HCT116 (cell line): Measurements from ENCODE around the gene GGT5.

ENCODE experiments used
- CEBPB ChIP-seq: IDR thresholded peaks from 2 replicates; pipeline ENCODE4 v1.6.1; 2012; ENCODE audit warnings: low read depth
- CTCF ChIP-seq, 3 experiments: fragments of 200-600 bp in 1 of 3; sonication (generic) in 1 of 3; IDR thresholded peaks in 2 of 3; conservative IDR thresholded peaks in 1 of 3; 2 replicates each; pipeline ENCODE4 v1.5.1; 2012 to 2017; ENCODE audit warnings: low read depth in 2 of 3, low read length in 2 of 3, antibody characterized with exemption in 1 of 3, borderline replicate concordance in 1 of 3, control low read depth in 1 of 3, mild to moderate bottlenecking in 1 of 3, mixed read lengths in 1 of 3, mixed run types in 1 of 3, moderate library complexity in 1 of 3; ENCODE audit not compliant: insufficient read depth in 1 of 3
- ELF1 ChIP-seq: IDR thresholded peaks from 2 replicates; pipeline ENCODE4 v1.6.1; 2012; ENCODE audit warnings: low read depth, borderline replicate concordance
- EZH2 ChIP-seq: fragments of 200-600 bp; sonication (generic); IDR thresholded peaks from 2 replicates; pipeline ENCODE4 v1.6.1; 2017; ENCODE audit warnings: antibody characterized with exemption, mixed run types
- POLR2A ChIP-seq: IDR thresholded peaks from 2 replicates; pipeline ENCODE4 v1.7.0; 2011; ENCODE audit warnings: borderline replicate concordance; ENCODE audit not compliant: insufficient read depth, insufficient read length; ENCODE audit errors: extremely low read depth
- POLR2AphosphoS5 ChIP-seq: IDR thresholded peaks from 2 replicates; pipeline ENCODE4 v1.6.1; 2011; ENCODE audit warnings: mild to moderate bottlenecking, low read depth, low read length, moderate library complexity
- RAD21 ChIP-seq: IDR thresholded peaks from 2 replicates; pipeline ENCODE4 v1.6.1; 2012; ENCODE audit warnings: low read depth, mild to moderate bottlenecking
- SIN3A ChIP-seq: IDR thresholded peaks from 2 replicates; pipeline ENCODE4 v1.6.1; 2012; ENCODE audit warnings: low read depth
- TCF7L2 ChIP-seq: IDR thresholded peaks from 2 replicates; pipeline ENCODE4 v1.7.0; 2011; ENCODE audit warnings: borderline replicate concordance, inconsistent platforms; ENCODE audit not compliant: insufficient read depth, insufficient read length; ENCODE audit errors: extremely low read depth
- ZNF274 ChIP-seq: fragments of 200-500 bp; sonication (Bioruptor generic); IDR thresholded peaks from 2 replicates; pipeline ENCODE4 v1.6.1; 2014; ENCODE audit warnings: mild to moderate bottlenecking, low read depth, low read length, inconsistent platforms
- TF ChIP-seq, protein P1 (sequence below): IDR thresholded peaks from 2 replicates; pipeline ENCODE4 v1.6.1; 2012
- TF ChIP-seq, protein P2 (sequence below): IDR thresholded peaks from 2 replicates; pipeline ENCODE4 v1.6.1; 2011; ENCODE audit warnings: mild to moderate bottlenecking, low read length, moderate library complexity; ENCODE audit not compliant: insufficient replicate concordance; ENCODE audit errors: extremely low read depth
- TF ChIP-seq, protein P3 (sequence below): IDR thresholded peaks from 2 replicates; pipeline ENCODE4 v1.6.1; 2012; ENCODE audit warnings: low read depth
- TF ChIP-seq, protein P4 (sequence below): IDR thresholded peaks from 2 replicates; pipeline ENCODE4 v1.6.1; 2012

DNA sequence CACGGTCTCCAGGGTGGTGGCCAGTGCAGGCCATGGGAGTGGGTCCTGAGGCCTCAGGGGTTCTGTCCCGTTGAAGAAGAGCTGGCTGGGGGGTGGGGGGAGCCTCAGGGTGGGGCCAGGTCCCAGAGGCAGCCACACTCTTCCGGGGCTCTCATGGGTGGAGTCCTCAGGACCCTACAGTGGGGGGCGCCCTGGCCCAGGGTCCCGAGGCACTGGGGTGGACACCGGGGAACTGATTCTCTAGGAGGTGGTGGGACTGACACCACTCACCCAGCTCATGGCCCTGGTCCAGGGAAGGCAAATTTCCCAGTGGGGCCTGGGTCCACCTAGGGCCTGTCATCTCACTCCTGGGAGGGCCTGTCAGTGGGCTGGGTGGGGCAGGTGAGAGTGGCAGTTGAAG, 12.8 kb downstream of the GGT5 start:
- TF ChIP-seq, protein P1, sequence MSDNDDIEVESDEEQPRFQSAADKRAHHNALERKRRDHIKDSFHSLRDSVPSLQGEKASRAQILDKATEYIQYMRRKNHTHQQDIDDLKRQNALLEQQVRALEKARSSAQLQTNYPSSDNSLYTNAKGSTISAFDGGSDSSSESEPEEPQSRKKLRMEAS = no peak
- no peak for TF ChIP-seq CTCF (IDR thresholded peaks at IDR 0.05 in 2 of 3, conservative IDR thresholded peaks at IDR 0.05 in 1 of 3; ENCODE audit: borderline replicate concordance in 1 of 3, insufficient read depth in 1 of 3, low read depth in 2 of 3, low read length in 2 of 3)
- TF ChIP-seq POLR2A = no peak
- no peak for TF ChIP-seq POLR2AphosphoS5
- TF ChIP-seq RAD21 = no peak
- no peak for TF ChIP-seq ZNF274
- no peak for TF ChIP-seq TCF7L2
- TF ChIP-seq, protein P2, sequence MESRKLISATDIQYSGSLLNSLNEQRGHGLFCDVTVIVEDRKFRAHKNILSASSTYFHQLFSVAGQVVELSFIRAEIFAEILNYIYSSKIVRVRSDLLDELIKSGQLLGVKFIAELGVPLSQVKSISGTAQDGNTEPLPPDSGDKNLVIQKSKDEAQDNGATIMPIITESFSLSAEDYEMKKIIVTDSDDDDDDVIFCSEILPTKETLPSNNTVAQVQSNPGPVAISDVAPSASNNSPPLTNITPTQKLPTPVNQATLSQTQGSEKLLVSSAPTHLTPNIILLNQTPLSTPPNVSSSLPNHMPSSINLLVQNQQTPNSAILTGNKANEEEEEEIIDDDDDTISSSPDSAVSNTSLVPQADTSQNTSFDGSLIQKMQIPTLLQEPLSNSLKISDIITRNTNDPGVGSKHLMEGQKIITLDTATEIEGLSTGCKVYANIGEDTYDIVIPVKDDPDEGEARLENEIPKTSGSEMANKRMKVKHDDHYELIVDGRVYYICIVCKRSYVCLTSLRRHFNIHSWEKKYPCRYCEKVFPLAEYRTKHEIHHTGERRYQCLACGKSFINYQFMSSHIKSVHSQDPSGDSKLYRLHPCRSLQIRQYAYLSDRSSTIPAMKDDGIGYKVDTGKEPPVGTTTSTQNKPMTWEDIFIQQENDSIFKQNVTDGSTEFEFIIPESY = no peak
- TF ChIP-seq, protein P3, sequence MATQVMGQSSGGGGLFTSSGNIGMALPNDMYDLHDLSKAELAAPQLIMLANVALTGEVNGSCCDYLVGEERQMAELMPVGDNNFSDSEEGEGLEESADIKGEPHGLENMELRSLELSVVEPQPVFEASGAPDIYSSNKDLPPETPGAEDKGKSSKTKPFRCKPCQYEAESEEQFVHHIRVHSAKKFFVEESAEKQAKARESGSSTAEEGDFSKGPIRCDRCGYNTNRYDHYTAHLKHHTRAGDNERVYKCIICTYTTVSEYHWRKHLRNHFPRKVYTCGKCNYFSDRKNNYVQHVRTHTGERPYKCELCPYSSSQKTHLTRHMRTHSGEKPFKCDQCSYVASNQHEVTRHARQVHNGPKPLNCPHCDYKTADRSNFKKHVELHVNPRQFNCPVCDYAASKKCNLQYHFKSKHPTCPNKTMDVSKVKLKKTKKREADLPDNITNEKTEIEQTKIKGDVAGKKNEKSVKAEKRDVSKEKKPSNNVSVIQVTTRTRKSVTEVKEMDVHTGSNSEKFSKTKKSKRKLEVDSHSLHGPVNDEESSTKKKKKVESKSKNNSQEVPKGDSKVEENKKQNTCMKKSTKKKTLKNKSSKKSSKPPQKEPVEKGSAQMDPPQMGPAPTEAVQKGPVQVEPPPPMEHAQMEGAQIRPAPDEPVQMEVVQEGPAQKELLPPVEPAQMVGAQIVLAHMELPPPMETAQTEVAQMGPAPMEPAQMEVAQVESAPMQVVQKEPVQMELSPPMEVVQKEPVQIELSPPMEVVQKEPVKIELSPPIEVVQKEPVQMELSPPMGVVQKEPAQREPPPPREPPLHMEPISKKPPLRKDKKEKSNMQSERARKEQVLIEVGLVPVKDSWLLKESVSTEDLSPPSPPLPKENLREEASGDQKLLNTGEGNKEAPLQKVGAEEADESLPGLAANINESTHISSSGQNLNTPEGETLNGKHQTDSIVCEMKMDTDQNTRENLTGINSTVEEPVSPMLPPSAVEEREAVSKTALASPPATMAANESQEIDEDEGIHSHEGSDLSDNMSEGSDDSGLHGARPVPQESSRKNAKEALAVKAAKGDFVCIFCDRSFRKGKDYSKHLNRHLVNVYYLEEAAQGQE = no peak
- TF ChIP-seq CEBPB = no peak
- no peak for TF ChIP-seq ELF1
- no peak for TF ChIP-seq SIN3A
- TF ChIP-seq, protein P4, sequence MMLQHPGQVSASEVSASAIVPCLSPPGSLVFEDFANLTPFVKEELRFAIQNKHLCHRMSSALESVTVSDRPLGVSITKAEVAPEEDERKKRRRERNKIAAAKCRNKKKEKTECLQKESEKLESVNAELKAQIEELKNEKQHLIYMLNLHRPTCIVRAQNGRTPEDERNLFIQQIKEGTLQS = no peak
- TF ChIP-seq EZH2 = no peak
